Measurements from ENCODE around the gene ZFPM1. TPM values are rescaled to one million over a fixed set of nuclear protein-coding genes. Genes with fewer than 3 reads are reported as not detected.

ZFPM1 gene
- total RNA-seq, 1 donor from 2014 or later: 5.7 TPM

- no peaks in the 10 kb centered on the region for H3K27me3 Mint-ChIP-seq (ENCODE audit: unreplicated experiment)
- TF ChIP-seq CTCF (IDR thresholded peaks at IDR 0.05): no peak
- peaks cover 33% of the 10 kb centered on the region for H3K36me3 Mint-ChIP-seq (ENCODE audit: unreplicated experiment)
- no peak for DNase-seq (ENCODE audit: extremely low spot score, unreplicated experiment)
- no peak overlapping the region for H3K4me3 Mint-ChIP-seq (ENCODE audit: unreplicated experiment)
- H3K27ac Mint-ChIP-seq (ENCODE audit: unreplicated experiment): no peak overlapping the region
- H3K4me1 Mint-ChIP-seq (ENCODE audit: unreplicated experiment): no peaks in the 10 kb centered on the region
- H3K9me3 Mint-ChIP-seq (ENCODE audit: unreplicated experiment): no peaks in the 10 kb centered on the region
Observed at GRCh38 chr16:88585269-88585668, 132.2 kb downstream of the ZFPM1 start.

- H3K27ac Mint-ChIP-seq (ENCODE audit: unreplicated experiment): no peak overlapping the region
- H3K36me3 Mint-ChIP-seq (ENCODE audit: unreplicated experiment): peaks cover 36% of the 10 kb centered on the region
- no peak overlapping the region for H3K4me3 Mint-ChIP-seq (ENCODE audit: unreplicated experiment)
- no peak for TF ChIP-seq CTCF (IDR thresholded peaks at IDR 0.05)
- no peaks in the 10 kb centered on the region for H3K4me1 Mint-ChIP-seq (ENCODE audit: unreplicated experiment)
- H3K27me3 Mint-ChIP-seq (ENCODE audit: unreplicated experiment): no peaks in the 10 kb centered on the region
- no peaks in the 10 kb centered on the region for H3K9me3 Mint-ChIP-seq (ENCODE audit: unreplicated experiment)
- no peak for DNase-seq (ENCODE audit: extremely low spot score, unreplicated experiment)
Observed at GRCh38 chr16:88585927-88586581, 133.0 kb downstream of the ZFPM1 start.

Small RNA genes within 50 kb of the gene (microRNA-seq; reads per million reads assigned to microRNA genes)
- gene MIR5189 (ENCODE audit: unreplicated experiment): 1.6 reads per million

Other genes with a start within 250 kb of the ZFPM1 start
- 4.1 and 4.6 TPM in 2 replicates for gene ZNF469, start 70.3 kb upstream of the ZFPM1 start, total RNA-seq
- gene ZC3H18, start 117.1 kb downstream of the ZFPM1 start, total RNA-seq: 49.8 and 50.2 TPM in 2 replicates
- gene IL17C, start 185.3 kb downstream of the ZFPM1 start, total RNA-seq: not detected in 2 replicates
- gene CYBA, start 197.8 kb downstream of the ZFPM1 start, total RNA-seq: 51.4 and 51.8 TPM in 2 replicates
- 28.8 and 32.8 TPM in 2 replicates for gene MVD, start 209.8 kb downstream of the ZFPM1 start, total RNA-seq
- gene SNAI3, start 233.2 kb downstream of the ZFPM1 start, total RNA-seq: not detected in 2 replicates

Data from osteocyte (in vitro differentiated cells).